Testis (tissue), 3 donors: ENCODE results near the gene GALNT9. TPM values are rescaled to one million over a fixed set of nuclear protein-coding genes. Genes with fewer than 3 reads are reported as not detected.

Experiments used
- DNase-seq: peaks from one replicate; pipeline ENCODE4 v3.0.0-alpha.2; 2019
- H3K27ac ChIP-seq, 2 donors: fragments of 200-600 bp; sonication (generic); one replicate each; pipeline ENCODE4 v1.5.1; 2019
- H3K27me3 ChIP-seq: fragments of 200-600 bp; sonication (generic); one replicate; pipeline ENCODE4 v1.5.1; 2019
- H3K36me3 ChIP-seq: fragments of 200-600 bp; sonication (generic); one replicate; pipeline ENCODE4 v1.5.1; 2017; ENCODE audit warnings: low read depth; ENCODE audit errors: missing control alignments
- H3K4me1 ChIP-seq: fragments of 200-600 bp; sonication (generic); one replicate; pipeline ENCODE4 v1.5.1; 2019
- H3K4me3 ChIP-seq, 2 donors: fragments of 200-600 bp; sonication (generic); one replicate each; pipeline ENCODE4 v1.5.1; 2017 to 2019
- H3K9me3 ChIP-seq: fragments of 200-600 bp; sonication (generic); one replicate; pipeline ENCODE4 v1.5.1; 2017
- POLR2A ChIP-seq: fragments of 450-650 bp; IDR thresholded peaks from one replicate; pipeline ENCODE4 v1.6.1; 2017; ENCODE audit warnings: antibody characterized with exemption, mild to moderate bottlenecking, moderate library complexity
- WGBS, 2 donors: methylation state at CpG; one replicate each; pipeline ENCODE4 v1.1.5; 2018; 5-methylcytosine and 5-hydroxymethylcytosine counted together
- intact Hi-C: fragments of 100-400 bp; cut with DNase I; formaldehyde crosslinking; loops from one replicate; pipeline ENCODE4 v1.15.1; 2023; ENCODE audit warnings: low total_unique reads
- polyA plus RNA-seq: library from polyadenylated mRNA; stranded (reverse); fragments of 350-450 nt; fragmentation: Illumina TruSeq; extraction: RNeasy Lipid Tissue Mini Kit (QIAGEN cat#74804); gene quantifications from one replicate; pipeline ENCODE4 v1.2.3, GENCODE V29; 2014; ENCODE audit warnings: low read depth, low replicate concordance; ENCODE audit not compliant: insufficient read depth
- small RNA-seq, 2 donors: library from RNA; depleted of rRNA; stranded (forward); fragments of <200 nt; gene quantifications; one replicate each; pipeline ENCODE3, GENCODE V24; 2016
- total RNA-seq, 2 donors: library from RNA; depleted of rRNA; stranded (reverse); fragments of >200 nt; gene quantifications; one replicate each; pipeline ENCODE4 v1.2.3, GENCODE V29; 2016
- TF ChIP-seq, protein P1 (sequence below), 3 experiments: fragments of 450-650 bp in 2 of 3; fragments of 200-600 bp in 1 of 3; sonication (generic) in 1 of 3; IDR thresholded peaks; one replicate each; pipeline ENCODE4 v1.5.1; 2016 to 2019; ENCODE audit warnings: antibody characterized with exemption in 3 of 3, mild to moderate bottlenecking in 2 of 3, moderate library complexity in 1 of 3

The GALNT9 gene
- total and polyA plus RNA-seq, 3 donors from 2014 or later = 1.1 to 1.5 (median 1.3) TPM

GRCh38 chr12:132147423-132148367 lies 181.7 kb downstream of the GALNT9 start:
- TF ChIP-seq POLR2A = no peak
- TF ChIP-seq, protein P1, sequence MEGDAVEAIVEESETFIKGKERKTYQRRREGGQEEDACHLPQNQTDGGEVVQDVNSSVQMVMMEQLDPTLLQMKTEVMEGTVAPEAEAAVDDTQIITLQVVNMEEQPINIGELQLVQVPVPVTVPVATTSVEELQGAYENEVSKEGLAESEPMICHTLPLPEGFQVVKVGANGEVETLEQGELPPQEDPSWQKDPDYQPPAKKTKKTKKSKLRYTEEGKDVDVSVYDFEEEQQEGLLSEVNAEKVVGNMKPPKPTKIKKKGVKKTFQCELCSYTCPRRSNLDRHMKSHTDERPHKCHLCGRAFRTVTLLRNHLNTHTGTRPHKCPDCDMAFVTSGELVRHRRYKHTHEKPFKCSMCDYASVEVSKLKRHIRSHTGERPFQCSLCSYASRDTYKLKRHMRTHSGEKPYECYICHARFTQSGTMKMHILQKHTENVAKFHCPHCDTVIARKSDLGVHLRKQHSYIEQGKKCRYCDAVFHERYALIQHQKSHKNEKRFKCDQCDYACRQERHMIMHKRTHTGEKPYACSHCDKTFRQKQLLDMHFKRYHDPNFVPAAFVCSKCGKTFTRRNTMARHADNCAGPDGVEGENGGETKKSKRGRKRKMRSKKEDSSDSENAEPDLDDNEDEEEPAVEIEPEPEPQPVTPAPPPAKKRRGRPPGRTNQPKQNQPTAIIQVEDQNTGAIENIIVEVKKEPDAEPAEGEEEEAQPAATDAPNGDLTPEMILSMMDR (IDR thresholded peaks at IDR 0.05) = no peak
- peaks cover 15% of the 10 kb centered on the region for H3K4me1 ChIP-seq
- no peaks in the 10 kb centered on the region for H3K27me3 ChIP-seq
- WGBS, 2 donors = 94 to 96% methylated on average over 13 to 38 of the region's 38 CpGs
- no peak overlapping the region for H3K27ac ChIP-seq
- intact Hi-C loops = no loop called here
- H3K4me3 ChIP-seq = no peak overlapping the region
- H3K36me3 ChIP-seq = no peaks in the 10 kb centered on the region
- H3K9me3 ChIP-seq = no peaks in the 10 kb centered on the region
- DNase-seq = no peak

DNA sequence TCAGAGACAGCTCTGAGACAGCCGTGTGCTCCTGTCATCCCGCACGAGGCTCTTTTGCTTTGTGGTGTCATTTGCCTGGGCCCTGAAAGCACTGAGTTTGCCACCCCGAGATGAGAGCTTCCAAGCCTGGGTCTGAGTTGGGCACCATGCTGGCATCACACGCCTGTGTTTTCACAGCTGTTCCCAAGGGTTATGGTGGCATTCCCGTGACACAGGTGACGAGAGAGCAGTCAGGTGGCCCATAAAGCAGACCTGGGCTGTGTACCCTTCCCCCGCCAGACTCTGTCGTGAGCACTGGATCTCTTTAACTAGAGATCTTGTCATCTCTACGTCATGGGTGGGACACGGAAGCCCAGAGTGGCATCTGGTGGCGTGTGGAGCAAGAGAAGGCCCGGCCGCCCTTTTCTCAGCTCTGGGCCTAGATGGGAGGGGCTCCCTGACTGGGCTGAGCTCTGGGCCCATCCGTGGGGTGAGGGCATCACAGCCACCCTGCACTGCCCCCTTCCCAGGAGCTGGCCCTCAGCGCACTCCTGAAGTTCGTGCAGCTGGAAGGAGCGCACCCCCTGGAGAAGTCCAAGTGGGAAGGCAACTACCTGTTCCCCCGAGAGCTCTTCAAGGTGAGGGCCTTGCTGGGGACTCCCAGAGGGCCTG lies 182.5 kb downstream of the GALNT9 start:
- no peak overlapping the region for H3K27ac ChIP-seq
- 92 to 97% methylated on average over 7 to 19 of the region's 19 CpGs for WGBS, 2 donors
- H3K4me3 ChIP-seq = no peak overlapping the region
- no peak for TF ChIP-seq POLR2A
- TF ChIP-seq, protein P1 (IDR thresholded peaks at IDR 0.05) = no peak
- H3K9me3 ChIP-seq = no peaks in the 10 kb centered on the region
- intact Hi-C loops = no loop called here
- peaks cover 17% of the 10 kb centered on the region for H3K4me1 ChIP-seq
- no peaks in the 10 kb centered on the region for H3K36me3 ChIP-seq
- no peak for DNase-seq
- H3K27me3 ChIP-seq = no peaks in the 10 kb centered on the region

Small RNA genes lying within 50 kb of the gene (small RNA-seq; reads per million reads assigned to genes)
- 0 reads per million in 2 donors for gene AC138466.3

Other genes starting within 250 kb of the GALNT9 start
- gene DDX51, start 185.3 kb downstream of the GALNT9 start, total RNA-seq = 10 to 100 TPM; 29.0 to 32.8 TPM
- 18.8 TPM for gene DDX51, start 185.3 kb downstream of the GALNT9 start, polyA plus RNA-seq
- gene NOC4L, start 185.1 kb downstream of the GALNT9 start, total RNA-seq = 10 to 100 TPM; 64.4 to 65.2 TPM
- 67.2 TPM for gene NOC4L, start 185.1 kb downstream of the GALNT9 start, polyA plus RNA-seq
- 10 to 100 TPM; 88.3 to 98.9 TPM for gene FBRSL1, start 160.6 kb upstream of the GALNT9 start, total RNA-seq
- 51.1 TPM for gene FBRSL1, start 160.6 kb upstream of the GALNT9 start, polyA plus RNA-seq